Hematopoietic multipotent progenitor cell treated with erythropoietin and hydrocortisone succinate and interleukin-3 and kit ligand, for 15 days (in vitro differentiated cells): Measurements from ENCODE around the gene ITGAE.
"Not testable (repeated sequence)": the region's sequence is repeated elsewhere in the genome, so short reads cannot be mapped to it uniquely, and the experiment has no call there.

Experiments used
- DNase-seq: peaks from one replicate; pipeline ENCODE4 v3.0.0-alpha.2; 2015; ENCODE audit warnings: low spot score

The ITGAE gene

DNA sequence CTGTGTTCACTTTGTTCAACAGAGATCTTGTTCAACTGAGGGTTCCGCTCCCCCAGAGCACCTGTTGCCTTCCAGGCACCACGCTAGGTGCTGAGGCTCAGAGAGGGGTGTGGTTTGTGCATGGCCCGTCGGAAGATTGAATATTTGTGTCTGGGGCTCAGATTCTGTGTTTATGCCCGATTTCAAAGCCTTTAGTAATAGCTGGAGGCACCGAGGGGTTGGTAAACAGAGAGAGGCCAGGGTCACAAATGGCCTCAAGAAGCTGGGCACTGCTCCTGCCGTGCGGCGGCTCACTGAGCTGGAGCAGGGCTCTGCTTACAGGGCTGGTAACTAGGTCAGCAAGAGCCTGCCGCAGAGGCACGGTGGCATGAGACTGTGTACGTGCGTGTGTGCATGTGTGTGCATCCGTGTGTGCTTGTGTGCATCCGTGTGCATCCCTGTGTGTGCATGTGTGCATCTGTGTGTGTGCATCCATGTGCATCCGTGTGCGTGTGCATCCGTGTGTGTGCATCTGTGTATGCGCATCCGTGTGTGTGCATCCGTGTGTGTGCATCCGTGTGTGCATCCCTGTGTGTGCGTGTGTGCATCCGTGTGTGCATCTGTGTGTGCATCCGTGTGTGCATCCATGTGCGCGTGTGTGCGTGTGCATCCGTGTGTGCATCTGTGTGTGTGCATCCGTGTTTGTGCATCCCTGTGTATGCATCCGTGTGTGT is 5.4 kb downstream of the ITGAE start:
- DNase-seq, result no peak

DNA sequence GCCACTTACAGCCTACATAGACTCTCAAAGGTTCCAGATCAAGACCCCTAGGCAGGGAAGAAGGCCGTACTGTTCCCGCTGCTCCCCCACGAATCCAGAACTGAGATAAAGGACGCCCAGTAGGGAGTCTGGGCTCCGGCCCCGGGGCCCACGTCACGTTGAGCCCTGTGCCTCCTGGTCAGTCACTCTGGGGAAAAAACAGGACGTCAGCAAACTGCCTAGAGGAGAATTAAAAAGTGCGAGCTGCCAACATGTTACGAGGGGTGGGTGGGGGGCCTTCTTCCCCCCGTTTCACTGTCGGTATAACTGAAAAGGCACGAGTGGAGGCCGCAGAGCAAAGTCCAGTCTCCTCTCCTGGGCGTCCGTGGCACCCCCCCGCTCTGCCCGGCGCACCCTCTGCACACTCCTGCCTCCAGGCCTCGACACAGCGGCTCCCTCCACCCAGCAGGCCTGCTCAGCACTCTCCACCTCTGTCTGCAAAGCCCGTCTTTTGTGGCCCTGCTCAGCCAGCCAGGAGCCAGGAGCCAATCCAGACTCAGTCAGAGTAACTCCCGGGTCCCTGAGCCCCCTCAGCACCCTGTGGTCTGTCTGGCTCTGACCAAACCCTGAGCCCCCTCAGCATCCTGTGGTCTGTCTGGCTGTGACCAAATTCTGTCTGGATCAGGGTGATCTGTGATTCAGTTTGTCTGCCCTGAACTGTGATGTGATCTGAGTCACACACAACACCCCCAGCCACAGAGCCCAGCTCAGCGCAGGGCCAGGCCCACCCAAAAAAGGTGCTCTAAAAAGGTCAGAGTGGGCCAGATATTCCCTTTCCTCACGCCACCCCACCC is 6.2 kb downstream of the ITGAE start:
- no peak for DNase-seq

DNA sequence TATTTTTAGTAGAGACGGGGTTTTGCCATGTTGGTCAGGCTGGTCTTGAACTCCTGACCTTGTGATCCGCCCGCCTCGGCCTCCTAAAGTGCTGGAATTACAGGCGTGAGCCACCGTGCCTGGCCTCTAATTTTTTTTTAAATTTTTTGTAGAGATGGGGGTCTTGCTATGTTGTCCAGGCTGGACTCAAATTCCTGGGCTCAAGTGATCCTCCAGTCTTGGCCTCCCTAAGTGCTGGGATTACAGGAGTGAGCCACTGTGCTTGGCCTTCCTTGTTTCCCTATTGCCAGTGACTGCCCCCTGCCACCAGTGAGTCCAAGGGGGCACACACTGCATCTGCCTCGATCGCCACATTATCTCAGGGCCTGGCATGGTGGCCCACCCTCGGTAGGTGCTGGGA is 6.8 kb downstream of the ITGAE start:
- DNase-seq, result not testable (repeated sequence)

DNA sequence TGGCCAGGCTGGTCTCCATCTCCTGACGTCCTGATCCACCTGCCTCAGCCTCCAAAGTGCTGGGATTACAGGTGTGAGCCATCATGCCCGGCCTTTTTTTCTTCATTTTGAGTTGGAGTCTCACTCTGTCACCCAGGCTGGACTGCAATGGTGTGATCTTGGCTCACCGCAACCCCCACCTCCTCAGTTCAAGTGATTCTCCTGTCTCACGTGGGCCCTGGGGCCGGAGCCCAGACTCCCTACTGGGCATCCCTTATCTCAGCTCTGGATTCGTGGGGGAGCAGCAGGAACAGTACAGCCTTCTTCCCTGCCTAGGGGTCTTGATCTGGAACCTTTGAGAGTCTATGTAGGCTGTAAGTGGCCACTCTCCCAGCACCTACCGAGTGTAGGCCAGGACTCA is 7.7 kb downstream of the ITGAE start:
- DNase-seq, result not testable (repeated sequence)

DNA sequence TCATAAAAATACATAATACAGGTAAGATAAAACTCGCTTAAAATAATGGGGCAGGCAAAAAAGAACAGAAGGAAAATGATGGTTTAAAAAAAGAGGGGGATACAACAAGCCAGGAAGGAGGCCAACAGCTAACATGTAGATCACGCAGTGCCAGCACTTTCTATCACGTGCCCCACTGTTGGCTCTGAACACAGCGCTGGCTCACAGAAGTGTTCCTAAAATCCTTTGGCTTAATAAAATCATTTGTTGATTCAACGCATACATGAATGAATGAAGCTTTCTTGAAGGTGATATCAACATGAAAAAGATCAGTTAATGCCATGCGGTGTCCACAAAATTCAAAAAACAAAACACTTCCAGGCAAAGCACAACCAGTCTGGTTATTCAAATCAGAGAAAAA is 8.5 kb downstream of the ITGAE start:
- no peak for DNase-seq

GRCh38 chr17:3788200-3788599 is 12.8 kb downstream of the ITGAE start:
- no peak for DNase-seq

DNA sequence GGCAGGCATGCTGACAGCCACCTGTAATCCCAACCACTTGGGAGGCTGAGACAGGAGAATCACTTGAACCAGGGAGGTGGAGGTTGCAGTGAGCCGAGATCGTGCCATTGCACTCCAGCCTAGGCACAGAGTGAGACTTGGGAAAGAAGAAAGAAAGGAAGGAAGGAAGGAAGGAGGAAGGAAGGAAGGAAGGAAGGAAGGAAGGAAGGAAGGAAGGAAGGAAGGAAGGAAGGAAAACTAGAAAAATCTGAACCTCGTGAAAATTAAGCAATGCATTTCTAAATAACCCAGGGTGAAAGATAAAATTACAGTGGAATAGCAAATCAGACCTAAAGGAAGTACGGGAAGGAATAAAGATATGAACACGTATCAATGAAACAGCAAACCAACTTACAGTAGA is 15.7 kb downstream of the ITGAE start:
- not testable (repeated sequence) for DNase-seq

DNA sequence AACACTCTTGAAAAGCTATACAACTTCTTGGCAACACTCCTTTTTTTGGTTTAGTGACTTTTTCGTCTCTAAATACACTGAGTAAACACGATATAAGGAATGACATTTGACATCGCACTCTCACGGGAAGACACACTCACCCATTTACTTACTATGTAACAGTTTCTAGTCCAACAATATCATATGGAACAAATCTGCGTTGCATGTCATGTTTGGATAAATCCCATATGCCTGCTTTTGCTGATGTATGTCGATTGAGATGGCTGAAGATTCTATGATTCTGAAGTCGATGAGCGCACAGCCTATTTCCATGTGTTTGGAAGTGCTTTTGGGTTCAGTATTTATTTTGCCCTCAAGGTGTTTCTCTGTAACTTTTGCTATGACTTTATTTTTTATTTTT is 18.2 kb downstream of the ITGAE start:
- DNase-seq, result no peak

DNA sequence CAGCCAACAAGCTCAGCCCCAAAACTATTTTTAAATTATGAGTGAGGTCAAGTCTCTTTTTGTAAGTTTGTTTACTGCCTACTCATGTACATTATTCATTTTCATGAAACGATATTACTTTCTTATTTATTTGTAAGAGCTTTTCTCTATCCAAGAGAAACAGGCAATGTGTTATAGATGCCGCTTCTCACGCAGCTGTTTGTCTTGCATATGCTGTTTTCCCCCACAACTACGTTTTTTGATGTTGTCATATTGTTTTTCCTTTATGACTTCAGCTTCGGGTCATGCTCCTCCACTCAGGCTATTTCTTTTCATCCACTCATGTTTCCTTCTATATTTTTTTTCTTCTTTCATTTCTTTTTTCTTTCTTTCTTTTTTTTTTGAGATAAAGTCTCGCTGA is 20.0 kb downstream of the ITGAE start:
- no peak for DNase-seq

DNA sequence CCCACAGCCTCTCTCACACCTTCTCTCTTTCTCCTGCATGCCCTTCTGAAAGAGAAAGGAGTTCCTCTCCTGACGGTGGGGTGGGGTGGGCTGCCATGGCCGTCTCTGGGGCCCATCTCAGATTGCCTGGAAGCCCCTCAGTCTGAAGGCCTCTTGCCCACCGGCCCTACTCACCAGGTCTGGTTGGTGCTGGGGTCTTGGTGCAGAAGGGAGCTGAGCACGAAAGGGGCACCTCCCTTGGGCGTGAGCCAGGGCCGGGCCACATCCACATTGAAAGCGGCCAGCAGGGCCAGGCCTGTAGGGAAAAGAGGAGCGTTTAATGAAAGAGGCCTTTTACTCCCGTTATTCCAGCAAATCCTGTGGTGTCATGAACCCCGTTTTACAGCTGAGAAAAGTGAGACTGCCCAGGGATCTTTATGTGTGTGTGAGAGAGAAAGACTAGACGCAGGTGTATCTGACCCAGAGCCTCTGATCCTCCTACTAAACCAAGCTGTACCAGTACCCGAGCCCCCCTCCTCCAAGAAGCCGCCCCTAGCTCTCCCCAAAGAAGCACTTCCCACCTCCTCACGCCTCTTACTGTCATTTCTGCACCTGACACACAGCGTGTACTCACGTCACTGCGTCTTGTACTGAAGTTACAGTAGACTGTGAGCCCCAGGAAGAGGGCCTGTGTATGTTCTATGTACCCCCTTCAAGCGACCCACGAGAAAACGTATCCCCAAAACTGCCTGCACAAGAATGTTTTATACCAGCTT is 23.4 kb downstream of the ITGAE start:
- no peak for DNase-seq

GRCh38 chr17:3773966-3774365 is 27.0 kb downstream of the ITGAE start:
- no peak for DNase-seq

- no peak for DNase-seq
Observed at GRCh38 chr17:3773511-3773910, 27.5 kb downstream of the ITGAE start.

DNA sequence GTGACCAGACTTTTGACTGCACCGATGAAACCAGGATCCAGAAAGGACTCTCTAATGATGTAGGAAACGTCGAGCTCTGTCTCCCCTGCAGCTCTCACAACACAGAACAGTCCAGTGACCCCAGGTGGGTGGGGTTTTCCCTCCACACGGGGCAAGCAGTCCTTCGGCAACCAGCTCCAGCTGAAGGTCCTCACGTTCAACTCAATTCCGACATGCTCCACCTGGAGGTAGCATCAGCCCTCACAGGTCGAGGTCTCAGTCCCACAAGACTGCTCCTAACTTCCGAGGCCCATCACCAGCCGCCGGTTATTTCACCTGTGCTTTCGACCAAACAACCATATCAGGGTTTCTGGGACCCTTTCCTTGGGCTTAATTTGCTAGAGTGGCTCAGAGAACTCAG is 28.2 kb downstream of the ITGAE start:
- no peak for DNase-seq

DNA sequence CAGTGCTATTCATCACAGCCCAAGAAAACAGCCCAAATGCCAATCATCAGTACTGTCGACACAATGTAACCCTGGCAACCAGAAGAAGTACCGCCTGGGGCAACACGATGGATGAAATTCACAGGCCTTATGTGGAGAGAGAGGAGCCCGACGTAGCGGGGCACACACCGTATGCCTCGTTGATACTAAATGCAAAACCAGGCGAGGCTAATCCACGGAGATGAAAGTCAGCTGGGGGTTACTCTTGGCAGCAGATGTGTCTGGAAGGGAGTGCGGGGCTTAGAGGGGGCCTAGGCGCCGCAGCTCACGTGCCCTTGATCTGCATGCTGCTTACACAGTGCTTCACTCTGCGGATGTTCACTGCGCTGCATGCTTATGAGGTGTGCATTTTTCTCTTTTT is 29.8 kb downstream of the ITGAE start:
- DNase-seq, result no peak

- no peak for DNase-seq
Observed at GRCh38 chr17:3770466-3770865, 30.5 kb downstream of the ITGAE start.

GRCh38 chr17:3768769-3769168 is 32.2 kb downstream of the ITGAE start:
- no peak for DNase-seq

DNA sequence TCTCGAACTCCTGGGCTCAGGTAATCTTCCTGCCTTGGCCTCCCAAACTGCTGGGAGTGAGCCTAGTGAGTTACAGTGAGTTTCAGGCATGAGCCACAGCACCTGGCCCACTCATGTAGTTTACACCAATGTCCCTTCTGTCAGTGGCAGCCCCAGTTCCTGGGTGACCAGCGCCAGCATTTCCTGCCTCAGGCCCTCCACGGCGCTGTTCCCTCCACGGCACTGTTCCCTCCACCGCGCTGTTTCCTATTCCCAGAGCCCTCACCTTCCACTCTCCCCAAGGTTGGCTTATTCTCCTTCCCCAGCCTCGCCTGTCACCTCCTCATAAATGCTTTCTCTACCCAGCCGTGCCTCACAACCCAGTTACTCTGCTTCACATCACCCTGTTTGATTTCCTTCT is 32.6 kb downstream of the ITGAE start:
- no peak for DNase-seq

- DNase-seq, result no peak
Observed at GRCh38 chr17:3766779-3767178, 34.2 kb downstream of the ITGAE start.

DNA sequence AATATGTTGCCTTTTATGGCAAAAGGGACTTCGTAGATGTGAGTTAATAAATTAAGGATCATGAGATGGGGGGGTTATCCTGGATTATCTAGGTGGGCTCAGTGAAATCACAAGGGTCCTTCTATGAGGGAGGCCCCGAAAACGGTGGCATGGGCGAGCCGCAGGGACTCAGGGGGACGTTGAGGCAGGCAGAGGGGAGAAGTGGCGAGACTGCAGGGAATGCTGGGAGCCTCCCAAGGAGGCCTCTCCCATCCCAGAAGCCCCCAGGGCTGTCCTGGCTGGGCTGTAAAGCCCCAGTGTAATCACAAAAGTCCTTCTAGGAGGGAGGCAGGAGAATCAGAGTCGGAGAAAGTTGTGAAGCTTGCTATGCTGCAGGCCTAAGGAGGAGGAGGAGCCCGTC is 35.0 kb downstream of the ITGAE start:
- DNase-seq, result no peak

DNA sequence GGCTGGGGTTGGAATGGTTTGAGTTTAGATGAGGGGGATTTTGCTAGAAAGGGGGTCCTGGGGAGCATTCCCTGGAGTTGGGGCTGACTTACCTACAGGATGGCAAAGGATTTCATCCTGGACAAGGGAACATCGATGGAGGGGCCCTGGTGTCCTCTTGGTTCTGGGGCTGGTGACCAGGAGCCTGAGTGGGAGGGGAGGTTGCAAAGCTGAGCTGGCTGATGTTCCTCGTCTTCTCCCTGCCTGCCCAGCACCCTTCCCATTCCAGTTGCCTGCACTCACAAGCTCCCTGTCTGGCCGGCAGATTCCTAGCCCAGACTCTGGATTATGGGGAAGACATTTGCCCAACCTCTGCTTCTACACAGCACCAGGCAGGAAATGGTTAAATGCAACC is 37.2 kb downstream of the ITGAE start:
- no peak for DNase-seq

- DNase-seq, result no peak
Observed at GRCh38 chr17:3762922-3763776, 37.8 kb downstream of the ITGAE start.

DNA sequence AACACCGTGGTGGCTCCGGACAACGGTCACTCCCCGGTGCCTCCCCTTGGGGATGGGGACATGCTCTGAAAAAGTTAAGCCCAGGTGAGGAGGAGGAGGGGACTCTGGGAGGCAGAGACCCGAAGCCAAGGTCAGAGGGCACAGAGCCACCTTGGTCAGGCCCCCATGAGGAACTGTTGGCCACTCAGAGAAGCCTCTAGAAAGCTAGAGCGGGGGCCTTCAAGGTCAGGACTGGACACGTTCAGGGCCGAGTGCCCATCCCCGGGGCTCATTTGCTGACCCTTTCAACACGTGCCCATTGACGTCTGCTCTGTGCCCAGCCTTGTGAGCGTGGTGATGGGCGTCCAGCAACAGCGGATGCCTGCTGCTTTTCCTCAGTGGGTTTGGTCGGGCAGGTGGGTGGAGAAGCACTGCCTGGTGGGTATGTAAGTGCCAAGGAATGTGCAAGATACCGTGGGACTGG is 39.0 kb downstream of the ITGAE start:
- no peak for DNase-seq
